ENCODE data around the gene LEF1.

DNA sequence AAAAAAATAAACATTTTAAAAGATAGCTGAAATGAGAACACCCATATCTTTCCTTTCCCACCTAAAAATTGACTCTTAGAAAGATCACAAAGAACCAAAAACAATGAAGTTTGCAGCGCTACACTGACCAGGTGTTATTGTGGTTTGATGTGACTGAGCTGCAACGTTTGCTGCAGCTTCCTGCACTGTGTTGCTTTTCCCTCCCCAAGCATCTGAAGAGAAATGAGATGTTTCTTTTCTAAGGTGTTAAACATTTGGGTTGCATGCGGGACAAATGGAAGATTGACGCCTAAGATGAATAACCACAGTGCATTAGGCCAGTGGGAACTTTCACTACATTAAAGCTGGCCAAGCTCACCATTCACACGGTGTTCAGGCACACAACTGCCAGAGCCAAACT, 8.9 kb downstream of the LEF1 start:
- TF ChIP-seq, protein P1, sequence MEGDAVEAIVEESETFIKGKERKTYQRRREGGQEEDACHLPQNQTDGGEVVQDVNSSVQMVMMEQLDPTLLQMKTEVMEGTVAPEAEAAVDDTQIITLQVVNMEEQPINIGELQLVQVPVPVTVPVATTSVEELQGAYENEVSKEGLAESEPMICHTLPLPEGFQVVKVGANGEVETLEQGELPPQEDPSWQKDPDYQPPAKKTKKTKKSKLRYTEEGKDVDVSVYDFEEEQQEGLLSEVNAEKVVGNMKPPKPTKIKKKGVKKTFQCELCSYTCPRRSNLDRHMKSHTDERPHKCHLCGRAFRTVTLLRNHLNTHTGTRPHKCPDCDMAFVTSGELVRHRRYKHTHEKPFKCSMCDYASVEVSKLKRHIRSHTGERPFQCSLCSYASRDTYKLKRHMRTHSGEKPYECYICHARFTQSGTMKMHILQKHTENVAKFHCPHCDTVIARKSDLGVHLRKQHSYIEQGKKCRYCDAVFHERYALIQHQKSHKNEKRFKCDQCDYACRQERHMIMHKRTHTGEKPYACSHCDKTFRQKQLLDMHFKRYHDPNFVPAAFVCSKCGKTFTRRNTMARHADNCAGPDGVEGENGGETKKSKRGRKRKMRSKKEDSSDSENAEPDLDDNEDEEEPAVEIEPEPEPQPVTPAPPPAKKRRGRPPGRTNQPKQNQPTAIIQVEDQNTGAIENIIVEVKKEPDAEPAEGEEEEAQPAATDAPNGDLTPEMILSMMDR (IDR thresholded peaks at IDR 0.05): no peak
- TF ChIP-seq EP300 (IDR thresholded peaks at IDR 0.05) (no peak), POLR2AphosphoS5 (IDR thresholded peaks at IDR 0.05) (no peak)
